Stimulated activated effector memory CD8-positive, alpha-beta T cell treated with anti-CD3 and anti-CD28 coated beads, Interleukin-12 subunit alpha, Interleukin-12 subunit beta, amount 100 ng/mL, for 72 hours (primary cell): ENCODE measurements around the gene KIF24.
"Not testable (repeated sequence)": the region's sequence is repeated elsewhere in the genome, so short reads cannot be mapped to it uniquely, and the experiment has no call there.

ENCODE experiments used
- ATAC-seq: fragments of 150-1000 bp; cut with Tn5 transposase; 2 replicates; pipeline ENCODE4 v1.10.0; 2021
- DNase-seq, 2 donors: peaks; one replicate each; pipeline ENCODE4 v3.0.0; 2021 to 2022; ENCODE audit warnings: low spot score in 2 of 2
- H3K27ac Mint-ChIP-seq: one replicate; pipeline ENCODE4 v1.8.0; 2022; ENCODE audit warnings: mild to moderate bottlenecking, mixed read lengths
- H3K36me3 Mint-ChIP-seq: one replicate; pipeline ENCODE4 v1.8.0; 2022; ENCODE audit warnings: mild to moderate bottlenecking, mixed read lengths
- H3K4me1 Mint-ChIP-seq: one replicate; pipeline ENCODE4 v1.8.0; 2022; ENCODE audit warnings: mixed read lengths
- H3K4me3 Mint-ChIP-seq: one replicate; pipeline ENCODE4 v1.8.0; 2022; ENCODE audit warnings: mild to moderate bottlenecking, mixed read lengths
- H3K9me3 Mint-ChIP-seq: one replicate; pipeline ENCODE4 v1.8.0; 2022; ENCODE audit warnings: mixed read lengths

KIF24 gene

DNA sequence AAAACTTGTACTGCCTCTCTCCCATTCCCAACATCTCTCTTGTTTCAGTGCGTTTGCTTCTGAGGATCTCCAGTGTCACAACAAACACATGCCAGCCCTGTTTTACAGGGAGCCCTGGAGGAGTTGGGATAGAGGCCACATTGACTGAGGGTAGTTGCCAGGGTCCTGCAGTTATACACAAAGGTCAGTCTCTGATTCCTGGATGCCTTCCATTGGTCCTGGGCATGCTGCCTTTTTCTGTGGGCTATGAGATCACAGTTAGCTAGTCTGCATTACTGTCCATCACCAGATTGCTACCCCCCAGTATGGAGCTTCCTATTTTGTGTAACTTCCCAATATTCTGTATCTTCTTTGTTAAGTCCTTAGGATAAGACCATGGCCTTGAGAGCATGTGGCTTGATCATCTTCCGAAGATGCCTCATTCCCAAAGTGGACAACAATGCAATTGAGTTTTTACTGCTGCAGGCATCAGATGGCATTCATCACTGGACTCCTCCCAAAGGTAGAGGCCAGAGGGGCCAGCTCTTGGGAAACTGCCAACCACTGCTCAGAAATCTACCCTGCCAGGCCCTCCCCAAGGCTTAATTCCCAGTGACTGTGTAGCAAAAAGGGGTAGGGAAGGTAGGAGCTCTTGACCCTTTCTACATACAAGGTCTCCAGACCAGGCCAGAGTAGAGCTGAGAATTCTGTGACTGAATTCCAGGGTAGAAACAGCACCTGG lies 9.8 kb upstream of the KIF24 start:
- no peak overlapping the region for H3K27ac Mint-ChIP-seq
- no peak overlapping the region for H3K4me3 Mint-ChIP-seq
- H3K9me3 Mint-ChIP-seq, result no peaks in the 10 kb centered on the region
- peaks cover 76% of the 10 kb centered on the region for H3K36me3 Mint-ChIP-seq
- ATAC-seq (no peak), DNase-seq (no peak)
- no peaks in the 10 kb centered on the region for H3K4me1 Mint-ChIP-seq

DNA sequence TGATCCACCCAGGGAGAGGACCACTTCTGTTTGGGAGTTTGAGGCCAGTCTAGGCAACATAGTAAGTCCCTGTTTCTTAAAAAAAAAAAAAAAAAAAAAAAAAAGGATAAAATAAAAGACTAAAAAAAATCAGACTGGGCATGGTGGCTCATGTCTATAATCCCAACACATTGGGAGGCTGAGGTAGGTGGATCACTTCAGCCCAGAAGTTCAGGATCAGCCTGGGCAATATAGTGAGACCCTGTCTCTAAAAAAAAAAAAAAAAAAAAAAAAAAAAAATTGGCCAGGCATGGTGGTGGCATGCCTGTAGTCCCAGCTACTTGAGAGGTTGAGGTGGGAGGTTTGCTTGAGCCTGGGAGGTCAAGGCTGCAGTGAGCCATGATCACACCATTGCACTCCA lies 9.0 kb upstream of the KIF24 start:
- not testable (repeated sequence) for H3K4me3 Mint-ChIP-seq, H3K9me3 Mint-ChIP-seq, DNase-seq, ATAC-seq, H3K27ac Mint-ChIP-seq, H3K4me1 Mint-ChIP-seq
- H3K36me3 Mint-ChIP-seq, result peaks cover 69% of the 10 kb centered on the region

DNA sequence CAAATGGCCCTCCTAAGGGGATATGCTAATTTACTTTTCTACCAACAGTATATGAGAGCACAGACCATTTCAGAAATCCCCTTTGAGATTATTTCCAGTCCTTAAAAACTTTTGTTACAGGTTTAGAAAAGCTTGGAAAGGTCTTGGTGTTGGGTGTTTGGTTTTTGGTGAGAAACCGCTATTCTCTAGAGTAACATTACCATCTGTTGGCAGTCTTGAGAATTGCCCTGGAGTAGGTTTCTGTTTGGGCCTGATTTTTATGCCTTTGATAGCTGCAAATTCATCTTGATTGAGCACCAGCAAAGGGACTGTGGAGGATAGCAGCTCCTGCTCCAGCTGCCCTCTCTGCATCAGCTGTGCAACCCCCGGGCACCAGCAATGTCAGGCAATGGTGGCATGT lies 8.3 kb upstream of the KIF24 start:
- no peak for DNase-seq
- peaks cover 5% of the 10 kb centered on the region for H3K4me1 Mint-ChIP-seq
- no peak overlapping the region for H3K4me3 Mint-ChIP-seq
- H3K27ac Mint-ChIP-seq, result no peak overlapping the region
- H3K36me3 Mint-ChIP-seq, result peaks cover 63% of the 10 kb centered on the region
- no peaks in the 10 kb centered on the region for H3K9me3 Mint-ChIP-seq
- no peak for ATAC-seq

DNA sequence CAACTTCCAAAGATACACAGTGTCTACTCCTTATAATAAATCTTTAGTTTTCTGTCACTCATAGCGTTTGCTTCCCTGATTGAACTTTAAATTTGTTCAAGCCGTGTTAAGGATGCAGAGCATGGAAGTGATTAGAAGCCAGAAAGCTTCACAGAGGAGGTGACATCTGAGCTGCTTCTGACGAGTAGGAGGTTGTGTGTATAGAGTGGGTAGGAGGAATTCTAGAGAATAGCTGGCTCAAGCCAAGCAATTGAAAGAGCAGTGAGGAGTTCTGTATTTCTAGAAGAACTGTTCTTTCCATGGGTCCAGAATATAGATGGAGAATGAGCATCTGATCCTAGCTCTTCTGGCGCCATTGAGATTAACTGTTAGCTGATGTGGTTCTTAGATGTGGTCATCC lies 6.3 kb upstream of the KIF24 start:
- DNase-seq (no peak), ATAC-seq (no peak)
- Mint-ChIP-seq H3K9me3 (no peaks in the 10 kb centered on the region), H3K4me1 (peaks cover 11% of the 10 kb centered on the region), H3K36me3 (peaks cover 43% of the 10 kb centered on the region), H3K4me3 (no peak overlapping the region), H3K27ac (peak overlapping the region; percentile 56)

DNA sequence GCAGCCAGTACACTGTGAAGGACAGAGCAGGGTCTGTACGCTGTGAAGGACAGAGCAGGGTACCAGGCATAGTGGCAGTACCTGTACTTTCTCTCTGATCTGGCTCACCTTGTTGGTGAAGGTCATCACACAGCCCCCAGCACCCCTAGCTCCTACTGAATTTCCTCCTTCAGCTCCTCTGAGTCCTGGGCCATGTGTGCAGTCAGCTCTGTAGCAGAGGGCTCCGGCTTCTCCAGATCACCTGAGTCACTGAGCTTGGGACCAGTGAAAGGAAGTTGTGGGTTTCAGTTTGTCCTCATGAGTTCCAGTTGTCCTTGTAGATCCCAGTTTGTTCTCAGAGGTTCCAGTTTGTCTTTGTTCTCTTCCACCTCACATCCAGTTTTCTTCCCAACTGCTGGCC lies 5.8 kb upstream of the KIF24 start:
- peaks cover 38% of the 10 kb centered on the region for H3K36me3 Mint-ChIP-seq
- H3K4me3 Mint-ChIP-seq, result no peak overlapping the region
- no peaks in the 10 kb centered on the region for H3K9me3 Mint-ChIP-seq

DNA sequence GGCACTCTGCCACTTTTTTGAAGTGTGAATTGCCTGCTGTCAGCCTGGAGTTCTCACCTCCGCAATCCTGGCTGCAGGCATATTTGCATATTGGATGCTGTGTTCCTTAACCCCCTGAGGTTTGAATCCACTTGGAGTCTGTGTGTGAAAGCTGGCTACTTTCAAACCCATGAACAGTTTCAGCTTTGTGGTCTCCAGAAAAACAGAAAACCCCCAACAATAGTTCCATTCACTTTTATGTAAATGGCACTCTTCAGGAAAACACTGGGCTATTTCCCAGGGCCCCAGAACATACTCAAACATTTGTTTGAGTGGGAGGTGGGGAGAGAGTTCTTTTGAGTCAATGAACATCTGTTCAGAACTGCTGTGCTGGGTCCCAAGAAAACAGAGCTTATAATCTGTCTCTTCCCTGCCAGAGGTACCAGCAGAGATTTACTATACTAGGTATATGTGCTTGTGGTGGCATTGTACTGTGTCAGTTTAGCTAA lies 5.3 kb upstream of the KIF24 start:
- H3K27ac Mint-ChIP-seq, result no peak overlapping the region
- no peak for ATAC-seq
- H3K9me3 Mint-ChIP-seq, result no peaks in the 10 kb centered on the region
- H3K36me3 Mint-ChIP-seq, result peaks cover 36% of the 10 kb centered on the region
- H3K4me1 Mint-ChIP-seq, result peaks cover 20% of the 10 kb centered on the region
- peak in 1 of 2 donors; percentile 36 for DNase-seq
- H3K4me3 Mint-ChIP-seq, result no peak overlapping the region

More for the DNA sequence above, 5.8 kb upstream of the KIF24 start:
- ATAC-seq (no peak), DNase-seq (no peak)
- Mint-ChIP-seq H3K4me1 (peaks cover 16% of the 10 kb centered on the region), H3K27ac (no peak overlapping the region)

DNA sequence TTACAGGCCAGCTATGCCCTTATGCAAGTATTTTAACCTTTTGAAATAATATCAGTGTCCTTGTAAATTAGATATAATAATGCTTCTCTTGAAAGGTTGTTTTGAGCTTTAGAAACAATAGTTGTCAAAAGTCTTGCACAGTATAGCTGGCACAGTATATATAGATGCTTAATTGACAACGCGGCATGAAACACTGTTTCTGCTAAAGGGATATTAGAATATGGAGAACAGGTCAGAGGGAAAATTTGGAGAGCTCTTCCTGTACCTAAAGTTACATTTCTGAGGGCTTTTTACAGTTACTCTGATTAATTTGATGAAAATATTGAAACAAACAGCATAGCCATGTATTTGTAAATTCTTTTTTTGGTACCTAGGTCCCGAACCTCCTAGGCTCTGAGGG lies 4.8 kb upstream of the KIF24 start:
- DNase-seq (no peak), ATAC-seq (no peak)
- peaks cover 36% of the 10 kb centered on the region for H3K36me3 Mint-ChIP-seq
- peaks cover 20% of the 10 kb centered on the region for H3K4me1 Mint-ChIP-seq
- no peaks in the 10 kb centered on the region for H3K9me3 Mint-ChIP-seq
- no peak overlapping the region for H3K27ac Mint-ChIP-seq
- no peak overlapping the region for H3K4me3 Mint-ChIP-seq

DNA sequence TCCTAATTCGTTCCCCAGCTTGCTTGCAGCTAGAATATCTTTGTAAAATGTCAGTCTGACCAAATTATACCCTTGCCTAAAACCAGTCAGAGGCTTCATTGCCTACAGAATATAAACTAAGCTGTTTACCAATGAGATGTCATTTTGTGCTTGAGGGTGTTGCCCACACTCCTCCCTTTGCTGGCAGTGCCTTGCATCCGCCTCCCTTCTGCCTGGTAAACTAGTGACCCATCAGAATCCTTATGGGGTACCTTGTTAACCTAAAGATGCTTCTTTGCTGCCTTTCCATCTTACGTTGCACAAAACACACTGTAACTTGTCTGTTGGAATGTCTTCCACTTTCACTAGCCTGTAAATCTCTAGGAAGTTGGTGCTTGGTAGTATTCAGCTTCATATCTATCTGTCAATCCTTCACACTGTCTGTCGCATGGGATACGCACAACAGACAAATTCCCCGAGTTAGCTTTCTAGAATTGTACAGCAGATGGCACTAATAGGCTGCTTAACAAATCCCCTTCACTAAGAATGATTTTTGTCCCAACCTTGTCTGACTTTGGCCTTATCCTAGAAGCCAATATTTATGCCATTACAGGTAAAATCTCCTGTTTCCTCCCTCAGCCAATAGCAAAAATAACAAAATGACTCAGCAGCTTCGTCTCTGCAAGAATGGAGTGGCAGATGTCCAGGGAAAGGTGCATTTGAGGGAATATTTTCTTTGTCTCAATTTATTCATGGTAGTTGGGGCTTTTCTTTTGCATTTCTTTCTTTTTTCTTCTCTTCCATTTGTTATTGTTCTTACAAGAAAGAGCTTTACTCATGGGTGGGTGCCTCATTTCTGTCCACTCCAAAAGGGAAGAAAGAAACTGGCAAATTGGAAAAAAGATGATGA lies 3.3 kb upstream of the KIF24 start:
- Mint-ChIP-seq H3K4me1 (peaks cover 20% of the 10 kb centered on the region), H3K4me3 (no peak overlapping the region)
- DNase-seq, result no peak

DNA sequence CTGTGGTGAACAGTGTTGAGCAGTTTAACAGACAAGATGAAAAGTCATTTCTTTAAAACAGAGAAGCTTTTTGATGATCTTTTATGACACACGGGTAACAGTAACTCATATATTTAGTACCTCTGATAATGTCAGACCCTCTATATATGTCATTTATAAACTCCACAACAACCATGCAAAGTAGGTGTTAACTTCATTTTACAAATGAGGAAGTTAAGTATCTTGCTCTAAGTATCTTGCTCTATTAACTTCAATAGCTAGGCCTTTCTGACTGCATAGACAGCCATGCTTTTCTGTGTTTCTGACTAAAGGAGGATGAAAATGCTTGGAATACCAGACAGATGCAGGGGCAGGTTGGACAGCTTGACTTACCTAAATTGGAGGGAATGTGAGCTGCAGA lies 2.1 kb upstream of the KIF24 start:
- no peak overlapping the region for H3K27ac Mint-ChIP-seq
- peaks cover 15% of the 10 kb centered on the region for H3K36me3 Mint-ChIP-seq
- ATAC-seq (no peak), DNase-seq (no peak)
- H3K4me1 Mint-ChIP-seq, result peaks cover 20% of the 10 kb centered on the region
- no peaks in the 10 kb centered on the region for H3K9me3 Mint-ChIP-seq
- H3K4me3 Mint-ChIP-seq, result no peak overlapping the region

More for the DNA sequence above, 3.3 kb upstream of the KIF24 start:
- peaks cover 26% of the 10 kb centered on the region for H3K36me3 Mint-ChIP-seq
- H3K9me3 Mint-ChIP-seq, result no peaks in the 10 kb centered on the region
- ATAC-seq, result no peak
- H3K27ac Mint-ChIP-seq, result peak overlapping the region; percentile 1

DNA sequence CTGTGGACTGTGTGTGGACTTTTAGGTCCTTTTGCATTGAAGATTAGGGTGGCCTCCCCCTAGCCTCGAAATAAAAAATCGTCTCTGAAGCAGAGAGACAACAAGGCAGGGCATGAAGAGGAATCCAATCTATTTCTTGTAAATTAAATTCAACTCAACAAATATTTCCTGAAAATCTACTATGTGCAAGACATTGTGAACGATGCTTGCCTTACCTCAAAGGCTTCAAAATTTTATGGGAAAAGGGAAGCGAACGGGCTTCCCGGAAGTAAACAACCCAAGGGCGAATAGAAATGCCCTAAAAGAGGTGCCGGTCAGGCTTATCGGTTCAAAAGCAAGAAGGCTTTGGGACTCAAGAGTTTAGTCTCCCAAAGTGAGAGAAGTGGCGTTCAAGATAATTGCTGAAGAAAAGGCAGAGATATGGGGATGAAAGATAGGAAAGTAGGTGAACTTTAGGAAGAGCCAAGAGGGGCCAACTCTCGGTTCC lies 525 bp downstream of the KIF24 start:
- Mint-ChIP-seq H3K27ac (peak overlapping the region; percentile 99), H3K36me3 (peaks cover 13% of the 10 kb centered on the region), H3K4me3 (peak overlapping the region; percentile 96), H3K4me1 (peaks cover 20% of the 10 kb centered on the region), H3K9me3 (no peaks in the 10 kb centered on the region)
- DNase-seq, result no peak
- ATAC-seq, result no peak

DNA sequence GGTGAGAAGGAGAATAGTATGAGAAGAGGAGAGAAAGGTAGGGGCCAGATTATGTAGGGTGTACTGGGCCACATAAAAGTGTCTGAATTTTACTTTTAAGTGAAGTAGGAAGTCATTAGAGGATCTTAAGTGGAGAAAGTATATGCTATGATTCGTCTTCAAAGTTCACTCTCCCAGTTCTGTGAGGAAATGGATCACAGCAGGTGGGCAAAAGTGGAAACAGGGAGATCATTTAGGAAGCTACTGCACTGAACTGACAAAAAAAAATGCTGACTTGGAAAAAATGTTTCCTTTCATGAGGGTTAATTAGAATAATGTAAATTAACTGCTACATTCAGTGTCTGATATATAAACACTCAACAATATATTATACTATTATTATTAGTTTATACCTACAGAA lies 2.4 kb downstream of the KIF24 start:
- H3K27ac Mint-ChIP-seq, result no peak overlapping the region

DNA sequence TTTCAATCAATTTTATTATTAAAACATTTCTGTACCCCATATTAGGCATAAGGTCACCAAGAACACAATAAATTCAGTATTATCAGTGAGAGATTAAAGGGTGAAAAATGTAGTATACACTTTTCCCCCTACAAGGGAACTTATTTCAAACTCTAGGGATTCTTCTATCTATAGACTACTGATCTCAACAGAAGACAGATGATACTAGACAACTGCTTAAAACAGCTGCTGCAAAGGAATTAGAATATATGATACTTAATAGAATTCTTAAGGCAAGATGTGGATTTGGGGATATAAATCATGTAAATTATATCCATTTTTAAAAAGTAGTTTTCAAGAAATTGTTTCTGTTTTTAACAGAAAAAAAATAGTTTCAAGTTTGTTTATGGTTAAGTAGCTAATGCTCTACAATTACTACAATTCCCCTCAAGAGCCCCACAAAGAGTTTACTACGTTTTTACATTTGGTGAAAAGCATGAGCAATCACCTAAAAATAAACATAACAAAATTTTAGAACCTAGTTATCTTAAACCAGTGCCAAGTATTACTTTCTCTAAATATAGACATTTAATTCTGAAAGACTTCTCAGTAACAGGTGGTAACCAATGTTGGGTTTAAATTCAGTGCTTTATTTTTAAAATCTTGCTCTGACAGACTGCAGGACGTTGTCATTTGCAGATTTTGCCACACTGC lies 6.0 kb downstream of the KIF24 start:
- Mint-ChIP-seq H3K4me1 (no peaks in the 10 kb centered on the region), H3K9me3 (no peaks in the 10 kb centered on the region), H3K4me3 (no peak overlapping the region), H3K27ac (no peak overlapping the region), H3K36me3 (no peaks in the 10 kb centered on the region)
- ATAC-seq (no peak), DNase-seq (no peak)

More for the DNA sequence above, 2.4 kb downstream of the KIF24 start:
- ATAC-seq (no peak), DNase-seq (no peak)
- H3K4me3 Mint-ChIP-seq, result no peak overlapping the region
- H3K4me1 Mint-ChIP-seq, result peaks cover 10% of the 10 kb centered on the region
- H3K9me3 Mint-ChIP-seq, result no peaks in the 10 kb centered on the region
- peaks cover 13% of the 10 kb centered on the region for H3K36me3 Mint-ChIP-seq

DNA sequence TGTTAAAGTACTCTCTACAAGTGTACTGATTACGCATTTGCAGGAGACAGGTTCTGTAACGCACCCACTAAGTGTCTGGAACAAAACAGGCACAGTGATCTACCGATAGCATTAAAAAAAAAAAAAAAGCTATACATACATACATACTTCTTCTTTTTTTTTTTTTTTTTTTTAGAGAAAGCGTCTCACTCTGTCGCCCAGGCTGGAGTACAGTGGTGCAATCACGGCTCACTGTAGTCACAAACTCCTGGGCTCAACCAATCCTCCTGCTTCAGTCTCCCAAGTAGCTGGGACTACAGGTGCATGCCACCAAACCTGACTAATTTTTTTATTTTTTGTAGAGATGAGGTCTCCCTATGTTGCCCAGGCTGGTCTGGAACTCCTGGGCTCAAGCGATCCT lies 7.6 kb downstream of the KIF24 start:
- Mint-ChIP-seq H3K4me1 (no peaks in the 10 kb centered on the region), H3K36me3 (no peaks in the 10 kb centered on the region), H3K27ac (no peak overlapping the region), H3K9me3 (no peaks in the 10 kb centered on the region), H3K4me3 (no peak overlapping the region)
- DNase-seq (no peak), ATAC-seq (no peak)

DNA sequence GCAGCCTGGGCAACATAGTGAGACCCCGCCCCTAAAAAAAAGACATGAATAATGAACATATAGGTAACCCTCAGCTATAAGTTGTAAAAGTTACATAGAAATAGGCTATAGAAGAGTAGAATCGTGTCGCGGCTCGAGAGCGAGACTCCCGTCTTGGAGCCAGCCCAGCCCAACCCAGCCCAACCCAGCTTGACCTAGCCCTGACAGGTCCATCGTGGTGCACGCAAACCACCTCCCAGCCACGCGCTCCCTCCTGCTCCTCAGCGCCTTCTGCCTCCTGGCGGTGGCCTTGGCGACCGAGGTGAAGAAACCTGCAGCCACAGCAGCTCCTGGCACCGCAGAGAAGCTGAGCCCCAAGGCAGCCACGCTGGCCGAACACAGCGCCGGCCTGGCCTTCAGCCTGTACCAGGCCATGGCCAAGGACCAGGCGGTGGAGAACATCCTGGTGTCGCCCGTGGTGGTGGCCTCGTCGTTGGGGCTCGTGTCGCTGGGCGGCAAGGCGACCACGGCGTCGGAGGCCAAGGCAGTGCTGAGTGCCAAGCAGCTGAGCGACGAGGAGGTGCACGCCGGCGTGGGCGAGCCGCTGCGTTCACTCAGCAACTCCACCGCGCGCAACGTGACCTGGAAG lies 10.8 kb downstream of the KIF24 start:
- H3K9me3 Mint-ChIP-seq, result no peaks in the 10 kb centered on the region
- no peak for ATAC-seq
- H3K27ac Mint-ChIP-seq, result no peak overlapping the region
- H3K36me3 Mint-ChIP-seq, result no peaks in the 10 kb centered on the region
- no peak for DNase-seq
- no peaks in the 10 kb centered on the region for H3K4me1 Mint-ChIP-seq
- H3K4me3 Mint-ChIP-seq, result no peak overlapping the region

DNA sequence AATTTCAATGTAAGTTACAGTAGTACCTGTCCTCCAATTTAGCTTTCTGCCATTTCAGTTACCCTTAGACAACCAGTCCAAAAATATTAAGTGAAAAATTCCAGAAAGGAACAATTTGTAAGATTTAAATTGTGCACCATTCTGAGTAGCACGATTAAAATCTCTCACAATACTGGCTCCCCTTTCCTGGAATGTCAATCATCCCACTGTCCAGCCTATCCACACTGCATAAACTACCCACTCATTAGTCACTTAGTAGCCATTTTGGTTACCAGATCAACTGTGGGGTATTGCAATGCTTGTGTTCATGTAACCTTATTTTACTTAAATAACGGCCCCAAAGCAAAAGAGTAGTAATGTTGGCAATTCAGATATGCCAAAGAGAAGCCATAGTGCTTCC lies 11.6 kb downstream of the KIF24 start:
- ATAC-seq, result no peak
- Mint-ChIP-seq H3K36me3 (no peaks in the 10 kb centered on the region), H3K4me3 (no peak overlapping the region), H3K4me1 (no peaks in the 10 kb centered on the region), H3K9me3 (no peaks in the 10 kb centered on the region), H3K27ac (no peak overlapping the region)
- DNase-seq, result no peak
